GM12878 (cell line): ENCODE results near the gene C4orf33. TPM values are rescaled to one million over a fixed set of nuclear protein-coding genes. Genes with fewer than 3 reads are reported as not detected.

Experiments
- ATF3 ChIP-seq: IDR thresholded peaks from 2 replicates; pipeline ENCODE4 v1.6.1; 2011; ENCODE audit warnings: low read depth, mild to moderate bottlenecking, low read length, moderate library complexity, borderline replicate concordance; ENCODE audit errors: extremely low read depth
- CEBPZ ChIP-seq: fragments of 150-350 bp; IDR thresholded peaks from 2 replicates; pipeline ENCODE4 v1.6.1; 2016; ENCODE audit warnings: low read depth, low read length
- CHD2 ChIP-seq: IDR thresholded peaks from 2 replicates; pipeline ENCODE4 v1.6.1; 2011; ENCODE audit warnings: low read depth, low read length, improper control_type of control experiment, borderline replicate concordance
- ESRRA ChIP-seq: IDR thresholded peaks from 2 replicates; pipeline ENCODE4 v1.6.1; 2012; ENCODE audit warnings: mild to moderate bottlenecking, low read length, improper control_type of control experiment
- ETV6 ChIP-seq, 2 experiments: fragments of 450-650 bp in 1 of 2; IDR thresholded peaks in 1 of 2; conservative IDR thresholded peaks in 1 of 2; 2 replicates each; pipeline ENCODE4 v1.6.1; 2014; ENCODE audit warnings: antibody characterized with exemption in 1 of 2, borderline replicate concordance in 1 of 2, low read depth in 1 of 2, mild to moderate bottlenecking in 1 of 2, moderate library complexity in 1 of 2
- HCFC1 ChIP-seq: fragments of 150-350 bp; IDR thresholded peaks from 2 replicates; pipeline ENCODE4 v1.6.1; 2014; ENCODE audit warnings: low read length
- HDGF ChIP-seq: fragments of 450-650 bp; IDR thresholded peaks from 2 replicates; pipeline ENCODE4 v1.6.1; 2016; ENCODE audit warnings: antibody characterized with exemption
- IKZF2 ChIP-seq, 2 experiments: fragments of 450-650 bp; IDR thresholded peaks; 2 replicates each; pipeline ENCODE4 v1.6.1; 2017; ENCODE audit warnings: mild to moderate bottlenecking in 2 of 2, moderate library complexity in 2 of 2
- JUND ChIP-seq: IDR thresholded peaks from 2 replicates; pipeline ENCODE4 v1.6.1; 2012; ENCODE audit warnings: low read depth, mild to moderate bottlenecking, low read length, improper control_type of control experiment, moderate library complexity
- MLLT1 ChIP-seq: fragments of 450-650 bp; IDR thresholded peaks from 2 replicates; pipeline ENCODE4 v1.6.1; 2016; ENCODE audit warnings: mild to moderate bottlenecking
- MYB ChIP-seq: fragments of 150-350 bp; IDR thresholded peaks from 2 replicates; pipeline ENCODE4 v1.6.1; 2014; ENCODE audit warnings: mild to moderate bottlenecking, low read depth, low read length, borderline replicate concordance
- NFYB ChIP-seq: IDR thresholded peaks from 2 replicates; pipeline ENCODE4 v1.6.1; 2011; ENCODE audit warnings: low read depth, mild to moderate bottlenecking, low read length, improper control_type of control experiment, moderate library complexity; ENCODE audit not compliant: insufficient read depth
- PAX5 ChIP-seq: IDR thresholded peaks from 2 replicates; pipeline ENCODE4 v1.6.1; 2011; ENCODE audit warnings: low read depth, low read length, borderline replicate concordance
- RAD21 ChIP-seq: IDR thresholded peaks from 2 replicates; pipeline ENCODE4 v1.6.1; 2011; ENCODE audit warnings: mild to moderate bottlenecking, low read depth, low read length, moderate library complexity; ENCODE audit not compliant: insufficient read depth
- RELA ChIP-seq: fragments of 450-650 bp; IDR thresholded peaks from 2 replicates; pipeline ENCODE4 v1.8.0; 2014; ENCODE audit warnings: borderline replicate concordance; ENCODE audit not compliant: partially characterized antibody
- REST ChIP-seq: IDR thresholded peaks from 2 replicates; pipeline ENCODE4 v1.6.1; 2012; ENCODE audit warnings: mild to moderate bottlenecking, low read depth, low read length
- SMAD5 ChIP-seq: IDR thresholded peaks from 2 replicates; pipeline ENCODE4 v1.6.1; 2016; ENCODE audit warnings: antibody characterized with exemption, low read depth
- SMARCA5 ChIP-seq: fragments of 450-650 bp; IDR thresholded peaks from 2 replicates; pipeline ENCODE4 v1.6.1; 2017; ENCODE audit warnings: mild to moderate bottlenecking
- STAT3 ChIP-seq: IDR thresholded peaks from 2 replicates; pipeline ENCODE4 v1.6.1; 2011; ENCODE audit warnings: low read depth, low read length, improper control_type of control experiment
- TAF1 ChIP-seq: IDR thresholded peaks from 2 replicates; pipeline ENCODE4 v1.6.1; 2011; ENCODE audit warnings: mild to moderate bottlenecking, low read depth, low read length, borderline replicate concordance
- YY1 ChIP-seq: IDR thresholded peaks from 2 replicates; pipeline ENCODE4 v1.6.1; 2011; ENCODE audit warnings: low read depth, mild to moderate bottlenecking, low read length
- ZNF24 ChIP-seq: fragments of 450-650 bp; IDR thresholded peaks from 2 replicates; pipeline ENCODE4 v1.6.1; 2017; ENCODE audit warnings: antibody characterized with exemption, mild to moderate bottlenecking
- ZZZ3 ChIP-seq: IDR thresholded peaks from 2 replicates; pipeline ENCODE4 v1.6.1; 2011; ENCODE audit warnings: low read depth; ENCODE audit not compliant: control insufficient read depth, insufficient read length
- polyA plus RNA-seq, 11 experiments: library from polyadenylated mRNA; depleted of rRNA in 4 of 11; unstranded in 6 of 11; stranded (reverse) in 5 of 11; fragments of >200 nt; fragmentation: Nextera tagmentation in 4 of 11; fragmentation: Illumina TruSeq in 1 of 11; extraction: Ambion mirVana in 4 of 11; extraction: Trizol in 1 of 11; gene quantifications; 1 replicate in 1 of 11; 2 replicates in 10 of 11; pipeline versions ENCODE4 v1.2.1 to v1.2.3, GENCODE V29; 2011 to 2016; ENCODE audit warnings: inconsistent platforms in 2 of 11, missing spikeins in 2 of 11, low read depth in 1 of 11
- total RNA-seq, 4 experiments: library from RNA; depleted of rRNA in 3 of 4; stranded (reverse); fragments of >200 nt in 3 of 4; fragmentation: Illumina TruSeq in 1 of 4; extraction: Trizol in 1 of 4; gene quantifications; 2 replicates each; pipeline versions ENCODE4 v1.2.1 to v1.2.3, GENCODE V29; 2013 to 2021

The C4orf33 gene
- total and polyA plus RNA-seq, 10 of the 15 experiments (the other 5 are each of a cell fraction or from before 2014, with no cell fraction given), result 10.2 to 29.8 (median 20.3) TPM

- TF ChIP-seq REST (no peak), ZZZ3 (no peak), ESRRA (no peak), PAX5 (no peak), SMARCA5 (no peak), YY1 (no peak), CEBPZ (no peak), TAF1 (peak; percentile 45; the same call in 1 of the 2 replicates), JUND (no peak), SMAD5 (peak; percentile 87; the same call in 1 of the 2 replicates), NFYB (no peak), MLLT1 (peak; percentile 63), HCFC1 (no peak), ZNF24 (no peak), HDGF (peak; percentile 64; the same call in 1 of the 2 replicates), IKZF2 (IDR thresholded peaks at IDR 0.05) (peak; percentile 89), STAT3 (0 out of 2 replicates have a peak, but pooled peaks have one; percentile 18), RELA (peak; percentile 60), ATF3 (no peak), ETV6 (conservative IDR thresholded peaks at IDR 0.05 in 1 of 2, IDR thresholded peaks at IDR 0.05 in 1 of 2; ENCODE audit: borderline replicate concordance in 1 of 2, low read depth in 1 of 2) (no peak; a peak in 1 of 4 replicates), RAD21 (no peak), MYB (no peak), CHD2 (no peak)
These were observed at the start of gene C4orf33 (continued) for GRCh38 chr4:129095811-129096454.
